HuH-7.5 (cell line): ENCODE data around the gene NTM.

Experiments
- DNase-seq: peaks from one replicate; pipeline ENCODE4 v3.0.0; 2011; ENCODE audit warnings: low spot score

Gene NTM

GRCh38 chr11:132116516-132116915 lies 746.1 kb downstream of the NTM start:
- DNase-seq = no peak

GRCh38 chr11:132118661-132119060 lies 748.2 kb downstream of the NTM start:
- DNase-seq = no peak

GRCh38 chr11:132119573-132119972 lies 749.2 kb downstream of the NTM start:
- no peak for DNase-seq

- DNase-seq = no peak
Observed at GRCh38 chr11:132122735-132123134, 752.3 kb downstream of the NTM start.

GRCh38 chr11:132123449-132123848 lies 753.0 kb downstream of the NTM start:
- no peak for DNase-seq

GRCh38 chr11:132123854-132124835 lies 753.7 kb downstream of the NTM start:
- no peak for DNase-seq

- DNase-seq = no peak
Observed at GRCh38 chr11:132125988-132126871, 755.8 kb downstream of the NTM start.

GRCh38 chr11:132126973-132127899 lies 756.8 kb downstream of the NTM start:
- no peak for DNase-seq

- no peak for DNase-seq
Observed at GRCh38 chr11:132127900-132128288, 757.5 kb downstream of the NTM start.

GRCh38 chr11:132131047-132131446 lies 760.6 kb downstream of the NTM start:
- no peak for DNase-seq

- DNase-seq = no peak
Observed at GRCh38 chr11:132131961-132132360, 761.5 kb downstream of the NTM start.

- no peak for DNase-seq
Observed at GRCh38 chr11:132134322-132134721, 763.9 kb downstream of the NTM start.

GRCh38 chr11:132137289-132137980 lies 767.0 kb downstream of the NTM start:
- DNase-seq = no peak

- no peak for DNase-seq
Observed at GRCh38 chr11:132137981-132138313, 767.5 kb downstream of the NTM start.

GRCh38 chr11:132139181-132139580 lies 768.8 kb downstream of the NTM start:
- no peak for DNase-seq

- no peak for DNase-seq
Observed at GRCh38 chr11:132140056-132140455, 769.6 kb downstream of the NTM start.

GRCh38 chr11:132142121-132142520 lies 771.7 kb downstream of the NTM start:
- no peak for DNase-seq

GRCh38 chr11:132142554-132142953 lies 772.1 kb downstream of the NTM start:
- no peak for DNase-seq

GRCh38 chr11:132147464-132147863 lies 777.0 kb downstream of the NTM start:
- DNase-seq = no peak

GRCh38 chr11:132154781-132155180 lies 784.4 kb downstream of the NTM start:
- no peak for DNase-seq

GRCh38 chr11:132158091-132158490 lies 787.7 kb downstream of the NTM start:
- no peak for DNase-seq
